Measurements from ENCODE around the gene NUDT3. TPM values are rescaled to one million over a fixed set of nuclear protein-coding genes. Genes with fewer than 3 reads are reported as not detected.

The NUDT3 gene
- total RNA-seq, 1 experiment from 2014 or later = 25.2 TPM

DNA sequence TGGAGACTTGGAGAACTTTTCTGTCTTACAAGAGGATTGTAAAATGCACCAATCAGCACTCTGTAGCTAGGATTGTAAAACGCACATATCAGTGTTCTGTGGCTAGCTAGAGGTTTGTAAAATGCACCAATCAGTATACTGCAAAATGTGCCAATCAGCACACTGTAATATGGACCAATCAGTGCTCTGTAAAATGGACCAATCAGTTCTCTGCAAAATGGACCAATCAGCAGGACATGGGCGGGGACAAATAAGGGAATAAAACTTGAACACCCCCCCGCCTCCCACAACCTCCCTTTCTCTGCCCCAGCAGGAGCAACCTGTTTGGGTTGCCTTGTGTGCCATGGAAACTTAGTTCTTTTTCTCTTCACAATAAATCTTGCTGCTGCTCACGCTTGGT, 46.2 kb upstream of the NUDT3 start:
- TF ChIP-seq, protein P1, sequence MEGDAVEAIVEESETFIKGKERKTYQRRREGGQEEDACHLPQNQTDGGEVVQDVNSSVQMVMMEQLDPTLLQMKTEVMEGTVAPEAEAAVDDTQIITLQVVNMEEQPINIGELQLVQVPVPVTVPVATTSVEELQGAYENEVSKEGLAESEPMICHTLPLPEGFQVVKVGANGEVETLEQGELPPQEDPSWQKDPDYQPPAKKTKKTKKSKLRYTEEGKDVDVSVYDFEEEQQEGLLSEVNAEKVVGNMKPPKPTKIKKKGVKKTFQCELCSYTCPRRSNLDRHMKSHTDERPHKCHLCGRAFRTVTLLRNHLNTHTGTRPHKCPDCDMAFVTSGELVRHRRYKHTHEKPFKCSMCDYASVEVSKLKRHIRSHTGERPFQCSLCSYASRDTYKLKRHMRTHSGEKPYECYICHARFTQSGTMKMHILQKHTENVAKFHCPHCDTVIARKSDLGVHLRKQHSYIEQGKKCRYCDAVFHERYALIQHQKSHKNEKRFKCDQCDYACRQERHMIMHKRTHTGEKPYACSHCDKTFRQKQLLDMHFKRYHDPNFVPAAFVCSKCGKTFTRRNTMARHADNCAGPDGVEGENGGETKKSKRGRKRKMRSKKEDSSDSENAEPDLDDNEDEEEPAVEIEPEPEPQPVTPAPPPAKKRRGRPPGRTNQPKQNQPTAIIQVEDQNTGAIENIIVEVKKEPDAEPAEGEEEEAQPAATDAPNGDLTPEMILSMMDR (IDR thresholded peaks at IDR 0.05 in 2 of 3, conservative IDR thresholded peaks at IDR 0.05 in 1 of 3; ENCODE audit: borderline replicate concordance in 1 of 3, insufficient read depth in 1 of 3, low read depth in 2 of 3, low read length in 2 of 3) = no peak
- Histone ChIP-seq H2AFZ (ENCODE audit: low read depth, low read length, poor library complexity, severe bottlenecking) (no peak overlapping the region), H3K9ac (ENCODE audit: low read length) (no peak overlapping the region), H3K9me2 (ENCODE audit: insufficient read depth) (no peaks in the 10 kb centered on the region), H3K79me2 (ENCODE audit: insufficient read depth, low read length) (no peaks in the 10 kb centered on the region), H3K36me3 (ENCODE audit: control insufficient read depth in 1 of 2, insufficient read depth in 2 of 2, low read length in 2 of 2) (no peaks in the 10 kb centered on the region), H4K20me1 (ENCODE audit: insufficient read depth) (no peaks in the 10 kb centered on the region), H3K9me3 (ENCODE audit: control insufficient read depth in 1 of 2, insufficient read depth in 1 of 2, low read depth in 1 of 2, low read length in 2 of 2) (no peaks in the 10 kb centered on the region), H3K4me2 (ENCODE audit: low read length) (no peak overlapping the region), H3K27ac (ENCODE audit: low read depth, low read length) (no peak overlapping the region), H3K4me3 (replicated peaks in 1 of 2; ENCODE audit: low read depth in 1 of 2, low read length in 2 of 2) (no peak overlapping the region), H3K4me1 (ENCODE audit: control insufficient read depth in 1 of 2, insufficient read depth in 2 of 2, low read length in 2 of 2) (no peaks in the 10 kb centered on the region), H3K27me3 (ENCODE audit: insufficient read depth, low read length) (no peaks in the 10 kb centered on the region)
- DNase-seq (ENCODE audit: low read depth, low spot score) (no peak), ATAC-seq (peak; percentile 46; the same call in 1 of the 2 replicates)
- no TSS peak for BruUV-seq (replicated peaks)
- RAD21 ChIA-PET (ENCODE audit: low non-redundant PET in 1 of 2, low total read pairs in 2 of 2, uncharacterized antibody in 2 of 2, unreplicated experiment in 2 of 2) = no interaction called here
- POLR2A ChIA-PET = no interaction called here
- CTCF ChIA-PET = no interaction called here
- intact Hi-C loops (cut with micrococcal nuclease) = no loop called here

DNA sequence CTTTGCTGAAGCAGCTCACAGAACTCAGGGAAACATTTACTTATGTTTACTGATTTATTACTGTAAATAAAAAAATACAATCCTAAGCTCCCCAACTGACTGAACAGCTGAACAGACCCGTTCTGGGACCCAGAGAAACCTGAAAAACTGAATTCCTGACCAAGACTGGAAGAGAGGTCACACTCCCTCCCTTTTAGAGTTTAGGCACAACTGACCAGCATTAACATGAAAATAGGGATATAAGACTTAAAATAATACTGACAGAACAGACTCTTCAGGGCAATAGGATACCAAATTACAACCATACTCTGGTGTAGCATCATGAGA, 45.1 kb upstream of the NUDT3 start:
- ATAC-seq = no peak
- no peak overlapping the region for H3K4me2 ChIP-seq (ENCODE audit: low read length)
- no peak for DNase-seq (ENCODE audit: low read depth, low spot score)
- no peak overlapping the region for H3K4me3 ChIP-seq (replicated peaks in 1 of 2; ENCODE audit: low read depth in 1 of 2, low read length in 2 of 2)
- no peaks in the 10 kb centered on the region for H3K36me3 ChIP-seq (ENCODE audit: control insufficient read depth in 1 of 2, insufficient read depth in 2 of 2, low read length in 2 of 2)
- RAD21 ChIA-PET (ENCODE audit: low non-redundant PET in 1 of 2, low total read pairs in 2 of 2, uncharacterized antibody in 2 of 2, unreplicated experiment in 2 of 2) = no interaction called here
- CTCF ChIA-PET = no interaction called here
- no peaks in the 10 kb centered on the region for H3K4me1 ChIP-seq (ENCODE audit: control insufficient read depth in 1 of 2, insufficient read depth in 2 of 2, low read length in 2 of 2)
- no peaks in the 10 kb centered on the region for H3K79me2 ChIP-seq (ENCODE audit: insufficient read depth, low read length)
- H3K27ac ChIP-seq (ENCODE audit: low read depth, low read length) = no peak overlapping the region
- BruUV-seq (replicated peaks) = no TSS peak
- POLR2A ChIA-PET = no interaction called here
- H3K9me3 ChIP-seq (ENCODE audit: control insufficient read depth in 1 of 2, insufficient read depth in 1 of 2, low read depth in 1 of 2, low read length in 2 of 2) = no peaks in the 10 kb centered on the region
- H3K27me3 ChIP-seq (ENCODE audit: insufficient read depth, low read length) = no peaks in the 10 kb centered on the region
- H3K9ac ChIP-seq (ENCODE audit: low read length) = no peak overlapping the region
- intact Hi-C loops (cut with micrococcal nuclease) = no loop called here
- H2AFZ ChIP-seq (ENCODE audit: low read depth, low read length, poor library complexity, severe bottlenecking) = no peak overlapping the region
- H4K20me1 ChIP-seq (ENCODE audit: insufficient read depth) = no peaks in the 10 kb centered on the region
- H3K9me2 ChIP-seq (ENCODE audit: insufficient read depth) = no peaks in the 10 kb centered on the region
- TF ChIP-seq JUND (IDR thresholded peaks at IDR 0.05) = no peak
- TF ChIP-seq, protein P2, sequence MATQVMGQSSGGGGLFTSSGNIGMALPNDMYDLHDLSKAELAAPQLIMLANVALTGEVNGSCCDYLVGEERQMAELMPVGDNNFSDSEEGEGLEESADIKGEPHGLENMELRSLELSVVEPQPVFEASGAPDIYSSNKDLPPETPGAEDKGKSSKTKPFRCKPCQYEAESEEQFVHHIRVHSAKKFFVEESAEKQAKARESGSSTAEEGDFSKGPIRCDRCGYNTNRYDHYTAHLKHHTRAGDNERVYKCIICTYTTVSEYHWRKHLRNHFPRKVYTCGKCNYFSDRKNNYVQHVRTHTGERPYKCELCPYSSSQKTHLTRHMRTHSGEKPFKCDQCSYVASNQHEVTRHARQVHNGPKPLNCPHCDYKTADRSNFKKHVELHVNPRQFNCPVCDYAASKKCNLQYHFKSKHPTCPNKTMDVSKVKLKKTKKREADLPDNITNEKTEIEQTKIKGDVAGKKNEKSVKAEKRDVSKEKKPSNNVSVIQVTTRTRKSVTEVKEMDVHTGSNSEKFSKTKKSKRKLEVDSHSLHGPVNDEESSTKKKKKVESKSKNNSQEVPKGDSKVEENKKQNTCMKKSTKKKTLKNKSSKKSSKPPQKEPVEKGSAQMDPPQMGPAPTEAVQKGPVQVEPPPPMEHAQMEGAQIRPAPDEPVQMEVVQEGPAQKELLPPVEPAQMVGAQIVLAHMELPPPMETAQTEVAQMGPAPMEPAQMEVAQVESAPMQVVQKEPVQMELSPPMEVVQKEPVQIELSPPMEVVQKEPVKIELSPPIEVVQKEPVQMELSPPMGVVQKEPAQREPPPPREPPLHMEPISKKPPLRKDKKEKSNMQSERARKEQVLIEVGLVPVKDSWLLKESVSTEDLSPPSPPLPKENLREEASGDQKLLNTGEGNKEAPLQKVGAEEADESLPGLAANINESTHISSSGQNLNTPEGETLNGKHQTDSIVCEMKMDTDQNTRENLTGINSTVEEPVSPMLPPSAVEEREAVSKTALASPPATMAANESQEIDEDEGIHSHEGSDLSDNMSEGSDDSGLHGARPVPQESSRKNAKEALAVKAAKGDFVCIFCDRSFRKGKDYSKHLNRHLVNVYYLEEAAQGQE (IDR thresholded peaks at IDR 0.05; ENCODE audit: low read depth) = no peak
- TF ChIP-seq CBX3 (IDR thresholded peaks at IDR 0.05; ENCODE audit: low read depth) = no peak
- TF ChIP-seq EZH2 (IDR thresholded peaks at IDR 0.05) = no peak
- TF ChIP-seq TCF7L2 (IDR thresholded peaks at IDR 0.05; ENCODE audit: borderline replicate concordance, extremely low read depth, insufficient read depth, insufficient read length) = no peak
- no peak for TF ChIP-seq ZNF274 (IDR thresholded peaks at IDR 0.05; ENCODE audit: low read depth, low read length)
- TF ChIP-seq, protein P3, sequence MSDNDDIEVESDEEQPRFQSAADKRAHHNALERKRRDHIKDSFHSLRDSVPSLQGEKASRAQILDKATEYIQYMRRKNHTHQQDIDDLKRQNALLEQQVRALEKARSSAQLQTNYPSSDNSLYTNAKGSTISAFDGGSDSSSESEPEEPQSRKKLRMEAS (IDR thresholded peaks at IDR 0.05) = no peak
- no peak for TF ChIP-seq POLR2A (IDR thresholded peaks at IDR 0.05; ENCODE audit: borderline replicate concordance, extremely low read depth, insufficient read depth, insufficient read length)
- TF ChIP-seq SP1 (IDR thresholded peaks at IDR 0.05; ENCODE audit: low read depth) = no peak
- TF ChIP-seq, protein P4, sequence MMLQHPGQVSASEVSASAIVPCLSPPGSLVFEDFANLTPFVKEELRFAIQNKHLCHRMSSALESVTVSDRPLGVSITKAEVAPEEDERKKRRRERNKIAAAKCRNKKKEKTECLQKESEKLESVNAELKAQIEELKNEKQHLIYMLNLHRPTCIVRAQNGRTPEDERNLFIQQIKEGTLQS (IDR thresholded peaks at IDR 0.05) = no peak
- TF ChIP-seq EZH2phosphoT487 (IDR thresholded peaks at IDR 0.05; ENCODE audit: borderline replicate concordance) = no peak
- TF ChIP-seq RAD21 (IDR thresholded peaks at IDR 0.05; ENCODE audit: low read depth) = no peak
- TF ChIP-seq, protein P5, sequence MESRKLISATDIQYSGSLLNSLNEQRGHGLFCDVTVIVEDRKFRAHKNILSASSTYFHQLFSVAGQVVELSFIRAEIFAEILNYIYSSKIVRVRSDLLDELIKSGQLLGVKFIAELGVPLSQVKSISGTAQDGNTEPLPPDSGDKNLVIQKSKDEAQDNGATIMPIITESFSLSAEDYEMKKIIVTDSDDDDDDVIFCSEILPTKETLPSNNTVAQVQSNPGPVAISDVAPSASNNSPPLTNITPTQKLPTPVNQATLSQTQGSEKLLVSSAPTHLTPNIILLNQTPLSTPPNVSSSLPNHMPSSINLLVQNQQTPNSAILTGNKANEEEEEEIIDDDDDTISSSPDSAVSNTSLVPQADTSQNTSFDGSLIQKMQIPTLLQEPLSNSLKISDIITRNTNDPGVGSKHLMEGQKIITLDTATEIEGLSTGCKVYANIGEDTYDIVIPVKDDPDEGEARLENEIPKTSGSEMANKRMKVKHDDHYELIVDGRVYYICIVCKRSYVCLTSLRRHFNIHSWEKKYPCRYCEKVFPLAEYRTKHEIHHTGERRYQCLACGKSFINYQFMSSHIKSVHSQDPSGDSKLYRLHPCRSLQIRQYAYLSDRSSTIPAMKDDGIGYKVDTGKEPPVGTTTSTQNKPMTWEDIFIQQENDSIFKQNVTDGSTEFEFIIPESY (IDR thresholded peaks at IDR 0.05; ENCODE audit: extremely low read depth, insufficient replicate concordance, low read length) = no peak

Measured in HCT116 (cell line).